ENCODE measurements around the gene CCNT1. TPM values are rescaled to one million over a fixed set of nuclear protein-coding genes. Genes with fewer than 3 reads are reported as not detected.

The CCNT1 gene
- polyA plus RNA-seq, 2 of the 4 experiments (the other 2 are of a cell fraction) = 13.0 to 54.5 TPM

GRCh38 chr12:48739618-48740269 is 23.2 kb upstream of the CCNT1 start:
- POLR2A ChIA-PET = no interaction called here
- no peak for ATAC-seq
- WGBS (ENCODE audit: missing lambda C conversion rate) = 23% methylated on average over 5 of the region's 5 CpGs
- Histone ChIP-seq H3K4me3 (no peak overlapping the region), H3K9me3 (no peaks in the 10 kb centered on the region), H3K4me1 (no peaks in the 10 kb centered on the region), H3K4me2 (no peak overlapping the region), H3K27ac (no peak overlapping the region)
- CTCF ChIA-PET = interaction anchor here (0.6 to 1.9 kb wide), 6 partner anchors 14 to 75 kb away, joined by 3 to 13 read pairs (median 3); no protein-coding TSS in a partner anchor
- TF ChIP-seq USF2 (IDR thresholded peaks at IDR 0.05) (no peak), FOXS1 (CRISPR knock-in tag; IDR thresholded peaks at IDR 0.05) (no peak), MAFK (IDR thresholded peaks at IDR 0.05; ENCODE audit: partially characterized antibody) (no peak), CHD2 (IDR thresholded peaks at IDR 0.05; ENCODE audit: low read length, partially characterized antibody) (no peak), ATOH8 (CRISPR knock-in tag; IDR thresholded peaks at IDR 0.05; ENCODE audit: low read depth) (no peak), PBX3 (IDR thresholded peaks at IDR 0.05) (no peak), FOSL2 (IDR thresholded peaks at IDR 0.05) (no peak), FOSL2 (CRISPR knock-in tag; IDR thresholded peaks at IDR 0.05) (no peak), RARB (CRISPR knock-in tag; IDR thresholded peaks at IDR 0.05) (no peak), KDM1A (IDR thresholded peaks at IDR 0.05; ENCODE audit: low read depth) (no peak), MYC (IDR thresholded peaks at IDR 0.05; ENCODE audit: borderline replicate concordance, low read length) (no peak), NR3C1 (IDR thresholded peaks at IDR 0.05) (no peak), PHF8 (IDR thresholded peaks at IDR 0.05; ENCODE audit: borderline replicate concordance, low read depth) (no peak), MAX (IDR thresholded peaks at IDR 0.05) (no peak)
- DNase-seq (ENCODE audit: low read depth in 1 of 2, low spot score in 1 of 2) = no peak
- FAIRE-seq = peak; percentile 7

- no peaks in the 10 kb centered on the region for H3K9me3 ChIP-seq
- ATAC-seq (peak; percentile 19 to 37; a peak in 1 of 6 replicates), DNase-seq (ENCODE audit: low read depth in 1 of 2, low spot score in 1 of 2) (no peak), FAIRE-seq (no peak)
- WGBS (ENCODE audit: missing lambda C conversion rate) = 5% methylated on average over 1 of the region's 1 CpG
- H3K27ac ChIP-seq = no peak overlapping the region
- no peak overlapping the region for H3K4me2 ChIP-seq
- H3K4me3 ChIP-seq = no peak overlapping the region
- no peaks in the 10 kb centered on the region for H3K4me1 ChIP-seq
- POLR2A ChIA-PET = no interaction called here
- no peak for TF ChIP-seq RAD21 (conservative IDR thresholded peaks at IDR 0.05 in 1 of 2, IDR thresholded peaks at IDR 0.05 in 1 of 2)
- peak; percentile 37; the same call in 1 of the 2 replicates for TF ChIP-seq REST (IDR thresholded peaks at IDR 0.05)
- CTCF ChIA-PET = interaction anchor here (0.6 to 2.0 kb wide), 10 partner anchors 11 to 339 kb away, joined by 3 to 7 read pairs (median 4); no protein-coding TSS in a partner anchor
Observed at GRCh38 chr12:48736456-48736855, 19.9 kb upstream of the CCNT1 start.

Data from A549 (cell line).